ENCODE results near the gene MCU.
A peak's percentile ranks its signal among the peaks of the same experiment; 100 is the strongest.

Gene MCU

GRCh38 chr10:72759584-72759983 lies 67.6 kb downstream of the MCU start:
- Histone ChIP-seq H3K4me1 (peaks cover 0 to 50% (median 7%) of the 10 kb centered on the region in 4 donors), H3K9me3 (no peaks in the 10 kb centered on the region), H3K4me3 (no peak overlapping the region), H3K27me3 (no peaks in the 10 kb centered on the region), H3K36me3 (no peaks in the 10 kb centered on the region), H3K27ac (no peak overlapping the region)
- DNase-seq, result no peak
- intact Hi-C loops (cut with DNase I; ENCODE audit: low total_unique reads), result no loop called here
- no peak for TF ChIP-seq CTCF (IDR thresholded peaks at IDR 0.05)

- Histone ChIP-seq H3K27ac (peak overlapping the region; percentile 18 to 50), H3K36me3 (no peaks in the 10 kb centered on the region), H3K4me1 (peaks cover 0 to 42% (median 7%) of the 10 kb centered on the region in 4 donors), H3K9me3 (no peaks in the 10 kb centered on the region), H3K27me3 (no peaks in the 10 kb centered on the region), H3K4me3 (no peak overlapping the region)
- intact Hi-C loops (cut with DNase I; ENCODE audit: low total_unique reads), result no loop called here
- no peak for DNase-seq
- TF ChIP-seq CTCF (IDR thresholded peaks at IDR 0.05), result no peak
Measured at GRCh38 chr10:72761498-72761897, 69.6 kb downstream of the MCU start.

GRCh38 chr10:72762042-72762441 lies 70.1 kb downstream of the MCU start:
- intact Hi-C loops (cut with DNase I; ENCODE audit: low total_unique reads), result no loop called here
- no peak for DNase-seq
- H3K4me3 ChIP-seq, result no peak overlapping the region
- no peaks in the 10 kb centered on the region for H3K36me3 ChIP-seq
- H3K27me3 ChIP-seq, result no peaks in the 10 kb centered on the region
- peak overlapping the region; percentile 18 to 50 for H3K27ac ChIP-seq
- H3K9me3 ChIP-seq, result no peaks in the 10 kb centered on the region
- no peak for TF ChIP-seq CTCF (IDR thresholded peaks at IDR 0.05)
- peaks cover 0 to 36% (median 7%) of the 10 kb centered on the region in 4 donors for H3K4me1 ChIP-seq

GRCh38 chr10:72763201-72763600 lies 71.3 kb downstream of the MCU start:
- no peaks in the 10 kb centered on the region for H3K27me3 ChIP-seq
- no peak overlapping the region for H3K27ac ChIP-seq
- no peak for DNase-seq
- intact Hi-C loops (cut with DNase I; ENCODE audit: low total_unique reads), result no loop called here
- no peaks in the 10 kb centered on the region for H3K36me3 ChIP-seq
- TF ChIP-seq CTCF (IDR thresholded peaks at IDR 0.05), result no peak
- no peak overlapping the region for H3K4me3 ChIP-seq
- peaks cover 0 to 32% (median 7%) of the 10 kb centered on the region in 4 donors for H3K4me1 ChIP-seq
- no peaks in the 10 kb centered on the region for H3K9me3 ChIP-seq

GRCh38 chr10:72764151-72764550 lies 72.2 kb downstream of the MCU start:
- no peak overlapping the region for H3K4me3 ChIP-seq
- intact Hi-C loops (cut with DNase I; ENCODE audit: low total_unique reads), result no loop called here
- no peak for TF ChIP-seq CTCF (IDR thresholded peaks at IDR 0.05)
- H3K9me3 ChIP-seq, result no peaks in the 10 kb centered on the region
- no peaks in the 10 kb centered on the region for H3K36me3 ChIP-seq
- H3K27me3 ChIP-seq, result no peaks in the 10 kb centered on the region
- no peak for DNase-seq
- H3K4me1 ChIP-seq, result peaks cover 0 to 32% (median 7%) of the 10 kb centered on the region in 4 donors
- no peak overlapping the region for H3K27ac ChIP-seq
